PC-3 (cell line): ENCODE measurements around the gene RAD9A. TPM values are rescaled to one million over a fixed set of nuclear protein-coding genes. Genes with fewer than 3 reads are reported as not detected.

Experiments
- ATAC-seq: fragments of 200-7000 bp; cut with Tn5 transposase; 2 replicates; pipeline ENCODE4 v1.9.1; 2020; ENCODE audit warnings: mild to moderate bottlenecking, moderate library complexity
- BruUV-seq: library from RNA; stranded (reverse); fragments of 400-500 nt; replicated peaks from 2 replicates; lab custom pipeline; 2021; lab: Mats Ljungman, UMichigan
- CTCF ChIA-PET: fragments of 300-600 bp; sonication (Branson Sonifier 250); formaldehyde crosslinking; loops from one replicate; lab custom pipeline; 2022; ENCODE audit warnings: antibody characterized with exemption; lab: Charles Lee
- POLR2A ChIA-PET: fragments of 300-600 bp; sonication (Branson Sonifier 250); formaldehyde crosslinking; loops from one replicate; lab custom pipeline; 2022; ENCODE audit warnings: antibody characterized with exemption; ENCODE audit not compliant: unreplicated experiment; lab: Charles Lee
- DNase-seq: peaks from one replicate; pipeline ENCODE4 v3.0.0-alpha.2; 2015
- H2AFZ ChIP-seq: fragments of 300-600 bp; sonication (generic); 2 replicates; pipeline ENCODE4 v1.6.0; 2016; ENCODE audit warnings: antibody characterized with exemption, low read length
- H3F3A ChIP-seq: fragments of 300-600 bp; sonication (generic); one replicate; pipeline ENCODE4 v1.6.0; 2017; ENCODE audit warnings: antibody characterized with exemption, low read length, control low read depth, mild to moderate bottlenecking; ENCODE audit not compliant: unreplicated experiment
- H3K27ac ChIP-seq: fragments of 300-600 bp; sonication (generic); 2 replicates; pipeline ENCODE4 v1.5.1; 2016; ENCODE audit warnings: mild to moderate bottlenecking, low read length
- H3K27me3 ChIP-seq: fragments of 300-600 bp; sonication (generic); 2 replicates; pipeline ENCODE4 v1.6.1; 2016; ENCODE audit warnings: low read length, mixed read lengths
- H3K36me3 ChIP-seq: fragments of 300-600 bp; sonication (generic); 2 replicates; pipeline ENCODE4 v1.6.1; 2016; ENCODE audit warnings: low read depth, mixed run types, low read length, mixed read lengths
- H3K4me1 ChIP-seq: fragments of 300-600 bp; sonication (generic); 2 replicates; pipeline ENCODE4 v1.5.1; 2016; ENCODE audit warnings: low read length; ENCODE audit not compliant: insufficient read depth
- H3K4me2 ChIP-seq: fragments of 300-600 bp; sonication (generic); 2 replicates; pipeline ENCODE4 v1.6.0; 2016; ENCODE audit warnings: low read length
- H3K4me3 ChIP-seq: fragments of 300-600 bp; sonication (generic); 2 replicates; pipeline ENCODE4 v1.5.1; 2016; ENCODE audit warnings: mild to moderate bottlenecking, low read length, mixed read lengths
- H3K79me2 ChIP-seq: fragments of 300-600 bp; sonication (generic); 2 replicates; pipeline ENCODE4 v1.6.1; 2017; ENCODE audit warnings: low read length, mixed read lengths
- H3K9ac ChIP-seq: fragments of 300-600 bp; sonication (generic); 2 replicates; pipeline ENCODE4 v1.6.0; 2016; ENCODE audit warnings: mild to moderate bottlenecking, low read length
- H3K9me2 ChIP-seq: fragments of 300-600 bp; sonication (generic); replicated peaks from 2 replicates; pipeline ENCODE4 v1.6.1; 2016; ENCODE audit warnings: mixed run types, low read length, mixed read lengths
- H3K9me3 ChIP-seq: fragments of 300-600 bp; sonication (generic); 2 replicates; pipeline ENCODE4 v1.6.1; 2016; ENCODE audit warnings: low read length, mixed read lengths
- H4K20me1 ChIP-seq: fragments of 300-600 bp; sonication (generic); 2 replicates; pipeline ENCODE4 v1.6.1; 2016; ENCODE audit warnings: low read length, mixed read lengths
- CTCF ChIP-seq: fragments of 300-600 bp; sonication (generic); conservative IDR thresholded peaks from 2 replicates; pipeline ENCODE4 v1.5.1; 2017; ENCODE audit warnings: antibody characterized with exemption, low read depth, mild to moderate bottlenecking, low read length
- EZH2 ChIP-seq: fragments of 300-600 bp; sonication (generic); IDR thresholded peaks from one replicate; pipeline ENCODE4 v1.6.1; 2017; ENCODE audit warnings: antibody characterized with exemption, mild to moderate bottlenecking, low read length; ENCODE audit not compliant: unreplicated experiment
- EZH2phosphoT487 ChIP-seq: fragments of 300-600 bp; sonication (generic); IDR thresholded peaks from 2 replicates; pipeline ENCODE4 v1.6.1; 2018; ENCODE audit warnings: mild to moderate bottlenecking, antibody characterized with exemption, low read length, borderline replicate concordance
- intact Hi-C: fragments of 100-400 bp; cut with micrococcal nuclease; formaldehyde crosslinking; loops from 2 replicates; pipeline ENCODE4 v1.9.0; 2023
- total RNA-seq: library from RNA; depleted of rRNA; stranded (reverse); fragments of >200 nt; gene quantifications from 2 replicates; pipeline ENCODE4 v1.2.3, GENCODE V29; 2014

RAD9A gene
- total RNA-seq, 1 experiment from 2014 or later, result 45.5 TPM

- Histone ChIP-seq H3K9me2 (no peaks in the 10 kb centered on the region), H3K4me3 (no peak overlapping the region), H3F3A (no peaks in the 10 kb centered on the region), H4K20me1 (peaks cover 15% of the 10 kb centered on the region; the same call in 1 of the 2 replicates), H3K4me2 (no peak overlapping the region), H3K9ac (no peak overlapping the region), H3K27me3 (no peaks in the 10 kb centered on the region), H3K4me1 (peaks cover 14% of the 10 kb centered on the region; the same call in 1 of the 2 replicates), H3K27ac (no peak overlapping the region), H3K79me2 (peaks cover 39% of the 10 kb centered on the region), H3K9me3 (no peaks in the 10 kb centered on the region), H3K36me3 (peaks cover 24% of the 10 kb centered on the region), H2AFZ (no peak overlapping the region)
- BruUV-seq, result no TSS peak
- ATAC-seq (no peak), DNase-seq (no peak)
- TF ChIP-seq EZH2phosphoT487 (no peak), CTCF (no peak), EZH2 (no peak)
- intact Hi-C loops, result no loop called here
- ChIA-PET CTCF (no interaction called here), POLR2A (interaction anchor here (0.6 kb wide), 1 partner anchor 22 kb away, joined by 4 read pairs; no protein-coding TSS in a partner anchor)
Measured at GRCh38 chr11:67396259-67396581, 4.4 kb downstream of the RAD9A start.

- no peak overlapping the region for H3K27ac ChIP-seq
- ChIA-PET POLR2A (interaction anchor here (0.5 to 0.6 kb wide), 2 partner anchors 23 to 196 kb away, joined by 4 to 7 read pairs; no protein-coding TSS in a partner anchor), CTCF (no interaction called here)
- TF ChIP-seq EZH2, result no peak
- TF ChIP-seq CTCF, result no peak
- no peak for TF ChIP-seq EZH2phosphoT487
- no peak overlapping the region for H3K9ac ChIP-seq
- peaks cover 11% of the 10 kb centered on the region; the same call in 1 of the 2 replicates for H3K4me1 ChIP-seq
- no peaks in the 10 kb centered on the region for H3K9me2 ChIP-seq
- H3K27me3 ChIP-seq, result no peaks in the 10 kb centered on the region
- H4K20me1 ChIP-seq, result peaks cover 16% of the 10 kb centered on the region; the same call in 1 of the 2 replicates
- no TSS peak for BruUV-seq
- H2AFZ ChIP-seq, result no peak overlapping the region
- H3F3A ChIP-seq, result no peaks in the 10 kb centered on the region
- peaks cover 38% of the 10 kb centered on the region for H3K79me2 ChIP-seq
- DNase-seq (no peak), ATAC-seq (no peak)
- intact Hi-C loops, result no loop called here
- H3K4me2 ChIP-seq, result no peak overlapping the region
- no peak overlapping the region for H3K4me3 ChIP-seq
- H3K36me3 ChIP-seq, result peaks cover 24% of the 10 kb centered on the region
- H3K9me3 ChIP-seq, result no peaks in the 10 kb centered on the region
Measured at GRCh38 chr11:67396587-67397389, 5.0 kb downstream of the RAD9A start.

GRCh38 chr11:67397536-67397935 lies 5.8 kb downstream of the RAD9A start:
- ChIA-PET POLR2A (interaction anchor here (0.6 kb wide), 1 partner anchor 24 kb away, joined by 4 read pairs; no protein-coding TSS in a partner anchor), CTCF (no interaction called here)
- Histone ChIP-seq H3K9ac (no peak overlapping the region), H3K79me2 (peaks cover 31% of the 10 kb centered on the region), H3K36me3 (peaks cover 24% of the 10 kb centered on the region), H3K4me1 (peaks cover 14% of the 10 kb centered on the region), H2AFZ (no peak overlapping the region), H3K9me3 (no peaks in the 10 kb centered on the region), H3F3A (no peaks in the 10 kb centered on the region), H3K4me2 (no peak overlapping the region), H4K20me1 (peaks cover 16% of the 10 kb centered on the region; the same call in 1 of the 2 replicates), H3K4me3 (no peak overlapping the region), H3K27ac (no peak overlapping the region), H3K9me2 (no peaks in the 10 kb centered on the region), H3K27me3 (no peaks in the 10 kb centered on the region)
- DNase-seq, result no peak
- intact Hi-C loops, result no loop called here
- no TSS peak for BruUV-seq
- ATAC-seq, result no peak
- no peak for TF ChIP-seq EZH2phosphoT487
- TF ChIP-seq EZH2, result no peak
- no peak for TF ChIP-seq CTCF
